HG03571 (cell line): ENCODE measurements around the gene NELL1.

ENCODE experiments used
- ATAC-seq: cut with Tn5 transposase; IDR thresholded peaks from one replicate; pipeline ENCODE4 v1.9.1; 2021; ENCODE audit not compliant: unreplicated experiment

Gene NELL1

DNA sequence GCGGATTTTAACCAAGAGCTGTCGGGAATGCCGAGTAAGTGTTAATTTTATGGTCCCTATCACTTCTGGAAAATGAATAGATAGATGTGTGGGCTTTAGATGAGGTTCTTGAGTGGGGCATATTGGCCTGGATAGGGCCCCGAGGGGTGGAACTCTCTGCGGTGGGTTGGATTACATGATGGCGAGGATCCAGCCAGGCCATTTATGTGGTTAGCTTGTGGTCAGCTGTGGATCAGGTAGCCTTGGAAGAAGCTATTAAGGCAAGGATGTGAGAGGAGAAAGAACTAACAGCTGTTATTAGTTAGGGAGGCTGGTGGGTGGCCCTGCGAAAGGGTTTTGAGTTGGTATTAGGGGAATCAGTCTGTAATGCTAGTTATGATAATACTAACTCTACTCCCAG, 268.4 kb downstream of the NELL1 start:
- ATAC-seq = no peak

DNA sequence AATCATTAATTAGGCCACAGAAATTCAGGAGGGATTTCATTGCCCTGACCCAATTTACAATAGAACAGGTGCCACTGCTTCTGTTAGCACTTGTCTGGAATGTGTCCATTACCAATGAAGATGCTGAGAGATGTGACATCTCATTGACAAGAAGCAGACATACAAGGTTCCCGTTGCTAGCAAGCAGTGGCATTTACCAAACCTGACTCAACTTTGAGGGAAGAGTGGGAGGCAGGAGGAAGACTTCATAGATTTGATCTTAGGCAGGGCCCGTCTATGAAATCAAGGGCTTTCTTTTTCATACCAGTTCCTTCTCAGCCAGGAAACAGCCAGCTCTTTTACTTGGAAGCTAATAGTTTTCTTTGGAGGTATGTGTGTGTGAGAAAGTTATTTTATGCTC, 280.2 kb downstream of the NELL1 start:
- no peak for ATAC-seq

DNA sequence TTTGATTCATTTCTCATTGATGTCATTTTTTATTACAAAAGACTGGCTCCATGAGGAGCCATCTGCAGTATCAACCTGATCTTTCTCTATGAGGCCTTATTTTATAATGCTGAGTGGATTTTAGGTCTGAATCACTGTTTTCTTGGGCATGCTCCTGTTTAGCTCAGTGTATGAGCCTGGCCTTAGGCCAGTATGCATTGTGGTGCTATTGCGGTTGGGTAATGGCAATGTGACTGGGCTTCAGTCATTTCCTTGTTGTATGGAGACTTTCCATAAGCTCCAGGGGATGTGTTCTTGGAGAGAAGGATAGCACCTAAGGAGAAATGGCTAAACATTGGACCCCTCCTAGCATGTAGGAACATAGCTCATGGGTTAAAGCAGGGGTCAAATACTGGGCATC, 293.2 kb downstream of the NELL1 start:
- no peak for ATAC-seq

DNA sequence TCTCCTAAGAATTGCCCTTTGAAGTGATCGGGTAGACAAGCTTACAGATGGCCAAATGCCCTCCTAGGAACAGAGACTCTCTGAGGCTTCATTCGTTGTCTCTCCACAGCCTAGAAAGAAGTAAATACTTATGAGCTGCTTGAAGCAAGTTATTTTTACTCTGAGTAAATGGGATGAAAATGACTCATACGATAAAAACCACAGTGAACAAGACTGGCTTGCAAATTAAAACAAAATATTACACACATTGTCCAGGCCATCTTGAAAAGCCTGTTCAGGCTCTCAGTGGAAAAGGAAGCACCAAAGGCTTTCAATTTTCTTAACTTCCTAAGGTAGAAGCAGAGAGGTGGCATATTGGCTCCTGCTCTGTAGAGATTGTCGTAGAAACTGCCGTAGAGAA, 294.2 kb downstream of the NELL1 start:
- no peak for ATAC-seq

DNA sequence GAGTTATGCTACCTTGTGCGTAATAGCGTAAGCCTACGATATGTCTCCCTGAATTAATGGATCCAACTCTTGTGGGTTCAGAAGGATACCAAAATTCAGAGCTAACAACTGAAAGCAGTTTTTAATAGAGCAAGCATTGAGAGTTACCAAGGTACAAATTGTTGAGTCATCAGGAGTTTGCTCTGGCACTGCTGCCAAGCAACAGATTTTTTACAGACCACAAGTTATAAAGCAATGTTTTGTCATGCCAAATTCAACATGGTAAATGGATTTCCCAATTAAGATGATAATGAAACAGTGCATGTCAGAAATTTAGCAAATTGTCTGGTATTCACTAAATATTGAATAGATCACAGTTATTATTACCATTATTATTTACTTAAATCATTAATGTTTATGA, 295.6 kb downstream of the NELL1 start:
- no peak for ATAC-seq

DNA sequence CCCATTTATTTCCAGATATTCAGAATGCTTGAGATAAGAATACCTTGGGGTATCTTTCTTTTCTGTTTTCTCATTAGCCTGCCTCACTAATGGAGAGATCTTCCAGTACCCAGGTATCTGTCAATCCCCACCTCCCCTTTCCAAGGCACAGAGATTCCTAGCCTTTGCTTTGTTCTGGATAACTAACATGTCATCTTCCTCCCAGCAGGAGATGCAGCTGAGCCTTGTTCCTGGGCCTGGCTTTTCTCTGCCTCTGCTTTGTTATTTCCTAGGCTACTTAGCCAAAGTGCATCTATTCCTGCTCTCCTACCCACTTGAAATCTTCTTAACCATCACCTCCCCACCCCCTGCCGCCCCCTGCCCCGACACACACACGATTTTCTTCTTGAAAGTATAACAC, 297.1 kb downstream of the NELL1 start:
- ATAC-seq = no peak

DNA sequence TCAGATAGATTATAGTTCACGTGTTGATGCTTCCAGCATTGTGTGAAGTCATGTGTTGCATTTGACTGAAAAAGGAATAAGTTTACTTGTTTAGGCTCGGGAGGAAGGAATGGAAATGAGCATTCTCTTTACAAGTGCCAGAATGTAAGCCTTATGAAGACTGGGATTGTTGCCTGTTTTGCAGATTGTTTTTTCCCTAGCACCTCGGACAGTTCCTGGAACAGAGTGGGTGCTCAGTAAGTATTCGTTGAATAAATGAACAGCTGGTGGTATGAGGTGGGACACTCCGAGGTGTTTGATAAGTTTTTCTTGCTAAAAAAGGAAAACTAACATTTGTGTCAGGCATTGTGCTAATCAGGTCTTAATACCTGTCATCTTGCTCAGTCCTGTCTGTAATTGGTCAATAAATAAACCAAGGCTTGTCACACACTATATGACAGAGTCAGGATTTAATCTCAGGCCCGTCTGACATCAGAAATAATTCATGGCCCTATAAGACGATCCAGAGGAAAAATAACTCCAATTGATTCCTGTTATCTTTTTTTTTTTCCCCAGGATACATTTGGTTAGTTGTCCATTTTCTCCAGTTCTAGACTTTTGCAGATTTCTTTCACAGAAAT, 304.7 kb downstream of the NELL1 start:
- ATAC-seq = no peak

DNA sequence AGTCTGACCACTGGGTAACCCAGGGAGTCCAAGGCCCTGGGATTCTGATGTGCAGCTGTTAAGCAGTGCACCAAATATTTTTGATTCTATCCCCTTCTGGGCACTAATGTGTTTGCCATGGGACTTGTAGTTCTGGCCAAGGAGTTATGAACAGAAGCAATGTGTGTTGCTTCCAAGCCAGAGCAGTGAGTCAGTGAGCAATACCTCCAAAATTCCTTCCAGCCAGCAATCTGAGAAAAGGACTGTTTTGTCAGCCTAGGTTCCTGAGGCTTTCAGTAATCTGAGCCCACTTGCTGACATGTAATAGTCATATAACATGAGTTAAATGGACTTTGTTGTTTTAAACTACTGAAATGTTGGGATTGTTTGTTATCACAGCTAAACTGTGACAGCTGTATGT, 311.4 kb downstream of the NELL1 start:
- ATAC-seq = no peak

DNA sequence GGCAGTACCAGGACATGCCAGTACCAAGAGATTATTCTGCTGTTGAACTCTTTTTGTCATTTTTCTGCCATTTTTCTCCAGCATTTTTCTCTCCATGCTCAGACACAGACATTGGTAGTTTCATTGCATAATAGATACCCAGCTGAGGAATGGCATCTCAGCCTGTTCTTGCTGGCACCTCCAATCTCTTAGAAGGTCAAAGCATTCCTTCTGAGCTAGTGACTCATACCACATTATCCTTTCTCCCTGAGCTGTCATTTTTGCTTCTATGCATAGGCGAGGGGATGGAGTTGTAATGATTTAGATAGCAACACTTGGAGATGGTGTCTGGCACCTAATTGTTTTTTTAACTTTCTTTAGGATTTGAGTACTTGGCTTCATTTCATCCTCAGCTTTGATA, 321.1 kb downstream of the NELL1 start:
- no peak for ATAC-seq

DNA sequence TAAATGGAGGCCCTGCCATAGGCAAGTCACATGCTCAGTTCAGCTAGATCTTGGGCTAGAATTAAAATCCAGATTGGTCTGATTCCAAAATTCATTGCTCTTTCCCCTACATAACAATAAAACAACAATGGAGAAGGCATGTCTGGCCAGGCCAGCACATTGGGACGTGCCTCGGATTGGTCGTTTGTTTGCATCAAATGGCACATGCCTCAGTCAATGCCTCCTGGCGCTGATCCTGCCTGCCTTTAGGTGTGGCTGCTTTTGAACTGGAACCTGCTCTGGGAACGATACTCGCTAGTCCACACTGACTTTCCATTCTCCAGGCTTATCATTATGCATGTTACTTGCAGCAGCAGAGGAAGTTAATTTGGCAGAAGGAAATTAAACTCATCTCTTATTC, 322.1 kb downstream of the NELL1 start:
- ATAC-seq = no peak

DNA sequence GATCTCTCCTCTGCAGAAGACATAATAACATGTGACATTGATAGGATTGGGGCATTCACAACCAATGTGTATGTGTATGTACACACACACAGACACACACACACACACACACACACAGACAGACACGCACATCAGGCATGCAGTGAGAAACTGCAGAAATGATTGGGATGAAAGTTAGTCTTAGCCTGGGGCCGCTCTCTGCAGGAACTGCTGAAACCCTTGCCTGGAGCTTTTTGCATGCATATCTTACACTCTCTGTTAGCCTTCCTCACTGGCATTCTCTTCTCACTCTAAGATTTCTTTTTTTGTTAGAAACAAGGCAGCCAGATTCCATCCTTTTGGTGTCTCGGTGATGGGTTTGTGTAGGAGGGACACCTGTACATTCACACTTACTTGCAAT, 337.9 kb downstream of the NELL1 start:
- ATAC-seq = no peak

DNA sequence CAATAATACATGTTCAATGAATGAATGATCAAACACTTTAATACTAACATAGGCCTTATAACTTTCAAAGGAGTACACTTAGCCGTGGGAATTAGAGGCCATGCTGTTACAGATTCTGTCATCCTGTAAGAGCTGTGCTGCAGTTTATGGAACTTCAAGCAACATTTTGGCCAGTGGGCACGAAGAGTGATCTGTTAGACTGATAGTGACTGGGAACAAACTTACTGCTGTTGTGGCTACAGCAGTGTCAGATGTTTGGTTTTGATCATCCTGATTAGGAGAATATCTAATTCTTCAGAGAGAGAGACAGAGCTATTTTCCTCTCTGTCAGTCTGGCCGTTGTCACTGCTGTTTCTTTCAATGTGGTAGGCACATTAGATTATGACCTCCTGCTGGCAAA, 348.9 kb downstream of the NELL1 start:
- ATAC-seq = no peak

DNA sequence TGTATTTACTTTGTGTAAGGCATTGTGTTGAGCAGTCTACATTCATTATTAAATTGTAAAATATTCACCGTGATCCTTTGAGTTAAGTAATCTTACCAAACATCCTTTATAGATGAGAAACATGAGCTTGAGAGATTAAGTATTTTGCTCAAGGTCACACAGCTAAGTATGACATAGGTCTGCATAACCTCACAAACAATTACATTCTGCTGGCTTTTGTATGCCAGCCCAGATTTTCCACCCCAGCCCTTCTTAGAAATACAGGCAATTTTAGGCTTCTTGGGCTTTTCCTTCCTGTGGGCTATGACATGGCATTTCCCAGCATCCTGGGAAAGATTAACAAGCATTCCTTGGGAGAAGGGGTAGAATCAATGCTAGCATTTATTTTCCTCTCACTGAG, 357.3 kb downstream of the NELL1 start:
- no peak for ATAC-seq

DNA sequence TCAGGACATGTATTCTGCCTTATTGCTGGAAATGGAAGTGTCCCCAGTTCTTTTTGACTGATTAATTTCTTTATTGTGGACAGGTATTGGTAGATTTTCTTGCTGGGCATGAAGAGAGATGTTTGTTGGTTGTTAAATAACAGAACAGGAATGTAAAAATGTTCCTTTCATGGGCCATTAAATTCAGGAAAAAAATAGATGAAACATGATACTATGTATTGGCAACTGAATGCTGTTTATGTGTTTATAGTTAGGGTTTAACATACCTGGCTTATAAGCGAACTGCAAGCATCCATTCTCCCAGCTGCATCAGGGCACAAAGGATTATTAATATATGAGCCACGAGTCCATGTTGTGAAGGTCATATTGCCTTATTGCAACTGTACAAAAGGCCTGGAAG, 368.5 kb downstream of the NELL1 start:
- ATAC-seq = no peak

DNA sequence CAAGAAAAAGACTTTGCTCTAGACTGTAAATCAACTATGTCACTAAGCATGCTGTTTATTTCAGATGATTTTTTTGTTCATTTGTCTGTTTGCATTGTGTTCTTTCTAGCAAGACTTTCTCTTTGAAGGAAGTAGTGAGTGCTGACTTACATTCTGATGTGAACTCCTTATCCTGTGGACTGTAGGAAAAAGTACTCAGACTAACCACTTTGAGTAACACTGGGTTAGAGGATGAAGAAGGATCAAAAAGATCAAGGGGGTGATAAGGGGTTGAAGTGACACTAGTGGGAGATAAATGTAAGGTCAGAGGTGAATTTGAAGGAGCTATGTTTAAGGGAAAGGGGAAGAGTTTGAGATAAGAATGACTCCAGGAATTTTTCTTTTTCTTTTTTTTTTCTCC, 369.4 kb downstream of the NELL1 start:
- no peak for ATAC-seq

DNA sequence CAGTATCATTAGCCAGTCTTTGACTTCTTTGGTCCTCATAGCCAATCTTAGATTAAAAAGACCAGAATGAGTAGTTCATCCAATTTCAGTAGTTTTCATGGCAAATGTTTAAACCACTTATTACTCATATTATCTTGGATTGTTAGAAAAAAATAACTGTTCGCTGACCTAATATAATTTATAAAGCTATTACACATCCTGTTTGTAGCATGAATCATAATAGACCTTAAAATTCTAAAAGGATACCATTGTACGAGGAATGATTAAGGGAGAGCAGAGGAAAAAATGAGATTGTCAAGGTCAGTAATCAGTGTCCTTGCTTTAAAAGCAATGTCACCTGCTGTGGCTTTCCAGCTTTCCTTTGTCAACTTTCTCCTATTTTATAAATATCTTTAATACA, 371.2 kb downstream of the NELL1 start:
- no peak for ATAC-seq

DNA sequence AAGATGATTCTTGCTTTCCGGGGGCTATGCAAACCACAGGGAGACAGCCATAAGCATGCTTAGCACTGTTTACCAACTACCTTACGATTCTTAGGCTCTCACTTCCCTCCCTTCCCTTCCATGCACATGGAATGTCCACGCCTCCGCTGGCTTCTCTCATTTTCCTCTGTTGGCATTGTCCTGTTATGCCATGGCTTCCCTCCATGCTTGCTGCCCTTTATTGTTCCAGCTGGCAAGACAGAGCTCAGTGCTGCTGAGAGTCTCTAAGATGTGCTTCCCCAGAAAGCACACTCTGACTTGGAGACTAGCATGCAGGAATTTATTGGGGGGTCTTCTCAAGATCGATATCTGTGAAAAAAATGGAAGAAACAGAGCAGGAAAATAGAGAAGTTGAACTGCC, 379.2 kb downstream of the NELL1 start:
- no peak for ATAC-seq

DNA sequence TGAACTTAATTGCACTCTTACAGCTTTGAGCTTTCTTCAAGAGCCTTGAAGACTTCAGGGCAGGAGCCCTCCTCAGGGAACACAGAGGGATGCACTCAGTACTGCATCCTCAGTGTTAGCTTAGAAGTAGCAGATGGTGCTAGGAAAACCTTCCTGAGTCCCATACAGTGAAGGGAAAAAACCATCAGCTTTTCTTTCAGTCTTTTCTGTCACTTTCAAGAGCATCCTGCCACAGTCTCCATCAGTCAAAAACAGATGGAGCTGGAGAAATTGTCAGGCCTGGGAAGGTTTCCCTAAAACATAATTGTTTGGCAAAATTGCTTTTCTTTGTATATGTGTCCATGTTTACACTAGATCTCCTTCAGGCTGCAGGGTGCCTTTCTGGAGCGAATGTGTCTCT, 384.1 kb downstream of the NELL1 start:
- ATAC-seq = no peak

DNA sequence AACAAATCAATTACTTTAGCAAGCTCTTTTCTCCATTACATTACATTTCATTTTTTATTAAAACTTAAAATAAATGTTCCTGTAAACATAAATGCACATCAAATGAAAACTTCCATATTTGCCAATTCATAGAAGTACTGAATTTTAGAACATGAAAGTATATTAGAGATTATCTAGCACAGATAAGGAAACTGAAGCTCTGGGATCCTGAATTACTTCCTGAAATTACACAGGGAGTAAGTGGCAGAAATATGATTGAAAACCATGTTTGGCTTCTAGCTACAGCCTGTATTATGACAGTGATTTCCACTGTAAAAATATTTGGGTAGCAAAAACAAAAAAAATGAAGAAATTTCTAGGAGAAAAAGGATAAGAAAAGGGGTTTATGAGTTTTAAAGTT, 387.3 kb downstream of the NELL1 start:
- no peak for ATAC-seq

DNA sequence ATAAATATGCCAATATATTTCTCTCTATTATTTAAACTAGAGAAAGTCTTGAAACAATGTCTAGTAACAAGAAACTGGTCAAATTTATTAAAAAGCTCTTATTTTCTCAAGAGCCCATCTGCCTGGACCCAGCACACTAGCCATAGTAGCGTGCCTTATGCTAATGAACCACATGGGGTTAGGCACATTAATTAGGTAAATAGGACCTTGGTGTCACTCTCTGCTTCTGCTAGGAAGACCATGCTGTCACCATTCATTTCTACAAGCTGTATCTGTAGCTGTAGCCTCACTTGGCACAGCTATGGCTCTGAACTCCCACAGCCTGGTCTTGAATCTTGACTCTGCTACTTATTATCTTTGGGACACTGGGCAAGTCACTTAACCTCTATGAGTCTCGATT, 390.5 kb downstream of the NELL1 start:
- ATAC-seq = no peak

DNA sequence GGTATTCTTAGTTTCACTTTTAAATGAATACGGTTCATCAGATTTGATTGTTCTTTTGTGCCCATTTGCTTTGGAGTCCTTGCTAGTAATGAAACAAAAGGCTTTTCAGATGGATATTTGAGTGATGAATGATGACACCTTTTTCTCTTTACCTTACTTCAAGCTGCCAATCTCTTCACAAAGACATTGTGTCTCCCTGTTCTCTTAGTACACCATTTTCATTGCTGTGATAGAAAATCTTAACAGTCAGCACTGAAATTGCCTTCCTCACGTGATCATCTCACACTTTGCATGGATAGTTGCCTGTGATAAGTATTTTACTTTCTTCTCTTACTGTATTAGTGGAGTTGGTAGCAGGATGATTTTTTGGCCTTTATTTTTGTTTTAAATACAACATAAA, 396.6 kb downstream of the NELL1 start:
- ATAC-seq = no peak

DNA sequence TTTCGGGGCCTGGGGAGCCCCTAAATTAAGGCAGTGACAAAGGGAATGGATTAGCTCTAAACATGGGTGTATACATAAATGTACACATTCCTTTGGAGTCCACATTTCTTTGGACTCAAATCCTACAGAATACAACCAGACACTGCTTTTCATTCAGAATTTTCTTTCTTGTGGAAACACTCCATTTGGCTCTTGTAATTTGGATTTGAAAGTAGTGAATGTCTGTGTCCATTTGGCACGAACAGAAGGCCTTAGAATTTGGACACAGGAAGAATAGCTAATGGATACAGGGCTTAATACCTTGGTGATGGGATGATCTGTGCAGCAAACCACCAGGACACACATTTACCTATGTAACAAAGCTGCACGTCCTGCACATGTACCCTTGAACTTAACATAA, 399.5 kb downstream of the NELL1 start:
- ATAC-seq = no peak

DNA sequence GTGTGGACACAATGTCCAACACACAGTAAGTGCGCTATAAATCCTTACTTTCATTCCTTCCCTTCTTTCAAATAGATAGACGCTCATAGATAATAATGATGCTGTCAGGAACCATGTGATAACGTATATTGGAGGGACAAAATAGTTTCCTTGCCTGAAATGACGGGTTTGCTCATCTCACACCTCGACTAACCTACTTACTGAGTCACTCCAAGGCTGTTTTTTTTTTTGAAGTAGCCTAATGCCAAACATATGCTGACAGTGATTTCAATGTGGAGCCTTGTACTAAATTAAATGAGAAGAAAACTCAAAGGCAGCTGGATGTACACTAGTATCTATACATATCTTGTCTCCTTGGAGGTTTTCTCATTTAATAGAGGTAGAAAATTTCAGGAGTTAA, 400.5 kb downstream of the NELL1 start:
- ATAC-seq = no peak

DNA sequence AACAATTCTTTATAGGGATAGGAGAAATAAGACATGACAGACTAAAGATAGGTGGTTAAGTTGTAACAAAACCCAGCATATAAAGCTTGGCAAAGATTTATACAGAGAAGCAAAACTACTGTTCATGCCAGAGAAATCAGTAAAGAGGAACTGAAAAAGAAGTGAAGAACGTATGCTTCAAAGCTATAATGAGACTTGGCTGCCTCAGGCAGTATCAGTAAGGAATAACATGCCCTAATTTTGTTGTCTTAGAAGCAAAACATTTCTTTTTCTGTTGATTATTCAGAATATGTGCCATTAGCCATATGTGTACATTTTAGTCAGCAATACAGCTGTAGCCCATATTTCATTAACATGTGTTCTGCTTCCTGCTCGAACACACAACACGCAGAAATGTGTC, 403.2 kb downstream of the NELL1 start:
- ATAC-seq = no peak
